Small intestine (tissue), 7 donors: ENCODE measurements around the gene PCDHGA12. TPM values are rescaled to one million over a fixed set of nuclear protein-coding genes. Genes with fewer than 3 reads are reported as not detected.
"Not testable (repeated sequence)": the region's sequence is repeated elsewhere in the genome, so short reads cannot be mapped to it uniquely, and the experiment has no call there.

Source experiments
- DNase-seq, 2 donors: peaks; one replicate each; pipeline versions ENCODE4 v3.0.0 to v3.0.0-alpha.2; 2013
- FAIRE-seq: peaks from 2 replicates; lab custom pipeline; 2012; peaks lifted over from hg19 to GRCh38; lab: Jason Lieb, UNC
- H3K27ac ChIP-seq, 3 donors: one replicate each; pipeline ENCODE4 v1.5.1; 2013; ENCODE audit warnings: low read length in 2 of 3, mild to moderate bottlenecking in 2 of 3, control low read depth in 1 of 3, inconsistent platforms in 1 of 3, low read depth in 1 of 3, moderate library complexity in 1 of 3
- H3K27me3 ChIP-seq, 3 donors: one replicate each; pipeline ENCODE4 v1.6.1; 2013; ENCODE audit warnings: low read length in 3 of 3, inconsistent platforms in 1 of 3; ENCODE audit not compliant: control insufficient read depth in 3 of 3, insufficient read depth in 3 of 3
- H3K36me3 ChIP-seq, 3 donors: one replicate each; pipeline ENCODE4 v1.6.1; 2013; ENCODE audit warnings: low read length in 3 of 3, inconsistent platforms in 1 of 3, low read depth in 1 of 3, mild to moderate bottlenecking in 1 of 3, moderate library complexity in 1 of 3; ENCODE audit not compliant: control insufficient read depth in 3 of 3, insufficient read depth in 2 of 3
- H3K4me1 ChIP-seq, 3 donors: one replicate each; pipeline ENCODE4 v1.6.1; 2013; ENCODE audit warnings: low read length in 2 of 3, inconsistent platforms in 1 of 3, low read depth in 1 of 3, mild to moderate bottlenecking in 1 of 3, moderate library complexity in 1 of 3; ENCODE audit not compliant: control insufficient read depth in 3 of 3, insufficient read depth in 2 of 3
- H3K4me3 ChIP-seq, 3 donors: one replicate each; pipeline ENCODE4 v1.5.1; 2013; ENCODE audit warnings: low read length in 3 of 3, control low read depth in 1 of 3, inconsistent platforms in 1 of 3, low read depth in 1 of 3, mild to moderate bottlenecking in 1 of 3, moderate library complexity in 1 of 3
- H3K9me3 ChIP-seq, 2 donors: one replicate each; pipeline ENCODE4 v1.6.1; 2013; ENCODE audit warnings: low read depth in 1 of 2, low read length in 1 of 2; ENCODE audit not compliant: control insufficient read depth in 2 of 2, insufficient read depth in 1 of 2
- WGBS, 3 donors: extraction: QIAGEN DNeasy Blood & Tissue Kit; methylation state at CpG; one replicate each; pipeline ENCODE4 v1.1.7; 2013; 5-methylcytosine and 5-hydroxymethylcytosine counted together
- polyA plus RNA-seq, 4 donors: library from polyadenylated mRNA; stranded (reverse) in 3 of 4; unstranded in 1 of 4; fragments of 200-250 nt in 3 of 4; fragments of 120-200 nt in 1 of 4; gene quantifications; one replicate each; pipeline versions ENCODE4 v1.2.1 to v1.2.3, GENCODE V29; 2013
- donor health status: healthy with polysubstance abuse.
- donor health status: control.
- donor health status: control.
- donor health status: Bipolar disorder and iron deficiency.
- donor health status: healthy.

Gene PCDHGA12
- polyA plus RNA-seq, 4 donors = 0.41 to 1.5 (median 0.54) TPM; not detected in 1

GRCh38 chr5:141389153-141390042 lies 40.9 kb upstream of the PCDHGA12 start:
- no peak overlapping the region for H3K4me3 ChIP-seq
- H3K27ac ChIP-seq = no peak overlapping the region
- no peaks in the 10 kb centered on the region for H3K36me3 ChIP-seq
- FAIRE-seq (no peak), DNase-seq (no peak)
- H3K9me3 ChIP-seq = peaks cover 8 to 58% of the 10 kb centered on the region in 2 donors
- H3K4me1 ChIP-seq = no peaks in the 10 kb centered on the region
- WGBS, 3 donors = 43 to 63% (median 63%) methylated on average over 70 to 77 of the region's 77 CpGs
- H3K27me3 ChIP-seq = peaks cover 0 to 36% (median 22%) of the 10 kb centered on the region in 3 donors

GRCh38 chr5:141392429-141393198 lies 37.7 kb upstream of the PCDHGA12 start, which contains the start of gene PCDHGA8:
Gene PCDHGA8, plus strand, starts transcription at chr5:141392633. Its CDS starts 181 bp downstream, at chr5:141392814.
- Histone ChIP-seq H3K4me1 (no peaks in the 10 kb centered on the region), H3K27me3 (peaks cover 0 to 31% (median 23%) of the 10 kb centered on the region in 3 donors), H3K27ac (no peak within 1 kb of the TSS), H3K36me3 (no peaks in the 10 kb centered on the region), H3K4me3 (no peak within 1 kb of the TSS), H3K9me3 (peaks cover 8 to 51% of the 10 kb centered on the region in 2 donors)
- 31 to 47% (median 46%) methylated on average over 38 of the region's 38 CpGs for WGBS, 3 donors
- DNase-seq (no peak), FAIRE-seq (no peak)

GRCh38 chr5:141393267-141393666 lies 37.0 kb upstream of the PCDHGA12 start:
- 40 to 52% (median 50%) methylated on average over 21 of the region's 21 CpGs for WGBS, 3 donors
- H3K36me3 ChIP-seq = no peaks in the 10 kb centered on the region
- no peak overlapping the region for H3K4me3 ChIP-seq
- DNase-seq (no peak), FAIRE-seq (no peak)
- no peaks in the 10 kb centered on the region for H3K4me1 ChIP-seq
- H3K27ac ChIP-seq = no peak overlapping the region
- H3K9me3 ChIP-seq = peaks cover 8 to 52% of the 10 kb centered on the region in 2 donors
- H3K27me3 ChIP-seq = peaks cover 0 to 29% (median 22%) of the 10 kb centered on the region in 3 donors

- H3K4me1 ChIP-seq, FAIRE-seq, H3K4me3 ChIP-seq, H3K27ac ChIP-seq, H3K36me3 ChIP-seq, DNase-seq: not testable (repeated sequence)
- H3K27me3 ChIP-seq = peaks cover 0 to 33% (median 27%) of the 10 kb centered on the region in 3 donors
- peaks cover 5 to 51% of the 10 kb centered on the region in 2 donors for H3K9me3 ChIP-seq
- 45 to 56% (median 47%) methylated on average over 33 to 46 of the region's 53 CpGs for WGBS, 3 donors
Measured at GRCh38 chr5:141394401-141395187, 35.7 kb upstream of the PCDHGA12 start.

GRCh38 chr5:141397756-141398551 lies 32.4 kb upstream of the PCDHGA12 start, which contains the start of gene PCDHGB5:
Gene PCDHGB5, plus strand, starts transcription at chr5:141397947. Its CDS starts 181 bp downstream, at chr5:141398128.
- Histone ChIP-seq H3K4me3 (peak within 1 kb of the TSS in 2 of 3 donors; percentile 22 to 26), H3K27me3 (peaks cover 0 to 35% (median 23%) of the 10 kb centered on the region in 3 donors), H3K9me3 (peaks cover 0 to 51% of the 10 kb centered on the region in 2 donors)
- FAIRE-seq, H3K36me3 ChIP-seq, H3K4me1 ChIP-seq, H3K27ac ChIP-seq: not testable (repeated sequence)
- DNase-seq = peak; percentile 35 to 37
- WGBS, 3 donors = 7 to 19% (median 17%) methylated on average over 23 to 25 of the region's 43 CpGs

- no peak for DNase-seq
- Histone ChIP-seq H3K4me3 (no peak overlapping the region), H3K9me3 (peaks cover 0 to 51% of the 10 kb centered on the region in 2 donors), H3K4me1 (no peaks in the 10 kb centered on the region), H3K27ac (no peak overlapping the region), H3K36me3 (no peaks in the 10 kb centered on the region), H3K27me3 (peaks cover 0 to 38% (median 25%) of the 10 kb centered on the region in 3 donors)
- no peak for FAIRE-seq
- WGBS, 3 donors = 30 to 39% (median 31%) methylated on average over 15 of the region's 15 CpGs
Measured at GRCh38 chr5:141398608-141399007, 31.7 kb upstream of the PCDHGA12 start.

GRCh38 chr5:141399555-141400258 lies 30.6 kb upstream of the PCDHGA12 start:
- no peak for FAIRE-seq
- no peaks in the 10 kb centered on the region for H3K4me1 ChIP-seq
- no peak overlapping the region for H3K4me3 ChIP-seq
- WGBS, 3 donors = 30 to 58% (median 54%) methylated on average over 59 to 61 of the region's 61 CpGs
- H3K27me3 ChIP-seq = peaks cover 0 to 43% (median 25%) of the 10 kb centered on the region in 3 donors
- no peaks in the 10 kb centered on the region for H3K36me3 ChIP-seq
- no peak overlapping the region for H3K27ac ChIP-seq
- H3K9me3 ChIP-seq = peaks cover 0 to 53% of the 10 kb centered on the region in 2 donors
- DNase-seq = no peak
